ENCODE measurements around the gene DISP3. TPM values are rescaled to one million over a fixed set of nuclear protein-coding genes. Genes with fewer than 3 reads are reported as not detected.

Gene DISP3
- total RNA-seq, 2 donors from 2014 or later: 0.05 to 0.06 TPM

GRCh38 chr1:11500881-11501280 lies 21.9 kb downstream of the DISP3 start:
- intact Hi-C loops (cut with DNase I): no loop called here
- DNase-seq: no peak
- ATAC-seq: no peak

GRCh38 chr1:11501491-11501897 lies 22.5 kb downstream of the DISP3 start:
- DNase-seq (peak; percentile 59), ATAC-seq (peak in 1 of 2 donors; percentile 48)
- intact Hi-C loops (cut with DNase I): no loop called here

DNA sequence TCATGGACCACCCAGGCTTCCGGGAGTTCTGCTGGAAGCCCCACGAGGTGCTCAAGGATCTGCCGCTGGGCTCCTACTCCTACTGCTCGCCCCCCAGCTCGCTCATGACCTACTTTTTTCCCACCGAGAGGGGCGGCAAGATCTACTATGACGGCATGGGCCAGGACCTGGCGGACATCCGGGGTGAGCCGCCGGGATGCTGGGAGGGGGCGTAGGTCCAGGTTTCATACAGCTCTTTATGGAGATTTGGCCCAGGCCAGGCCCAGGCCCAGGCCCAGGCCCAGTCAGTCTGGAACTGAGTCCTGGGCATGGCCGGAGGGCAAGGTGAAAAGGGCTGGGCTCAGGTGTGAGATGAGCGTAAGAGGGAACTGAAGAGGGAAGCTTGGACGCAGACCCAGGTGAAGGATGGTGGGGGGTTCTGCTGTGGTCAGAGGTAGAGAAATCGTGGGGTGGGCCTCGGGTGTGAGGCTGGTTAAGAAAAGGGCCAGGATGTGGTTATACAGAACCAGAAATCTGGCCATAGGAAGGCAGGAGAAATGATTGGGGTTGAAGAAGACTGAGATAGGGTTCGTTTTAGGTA lies 23.0 kb downstream of the DISP3 start:
- intact Hi-C loops (cut with DNase I): no loop called here
- DNase-seq (no peak), ATAC-seq (no peak)

GRCh38 chr1:11502516-11502915 lies 23.6 kb downstream of the DISP3 start:
- intact Hi-C loops (cut with DNase I): no loop called here

DNA sequence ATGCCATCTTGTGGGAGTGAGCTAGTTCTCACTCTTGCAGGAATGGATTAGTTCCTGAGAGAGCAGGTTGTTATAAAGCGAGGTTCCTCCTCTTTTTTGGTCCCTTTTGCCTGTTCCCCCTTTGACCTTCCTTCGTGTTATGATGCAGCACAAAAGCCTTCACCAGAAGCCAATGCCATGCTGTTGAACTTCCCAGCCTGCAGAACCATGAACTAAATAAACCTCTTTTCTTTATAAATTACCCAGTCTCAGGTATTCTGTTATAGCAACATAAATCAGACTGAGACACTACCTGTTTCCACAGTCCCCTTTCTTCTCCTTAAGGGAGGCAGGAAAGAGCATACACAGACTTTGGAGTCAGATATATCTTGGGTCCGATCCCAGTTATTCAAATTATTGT lies 25.6 kb downstream of the DISP3 start:
- intact Hi-C loops (cut with DNase I): no loop called here
- DNase-seq (no peak), ATAC-seq (no peak)

More at GRCh38 chr1:11502516-11502915, 23.6 kb downstream of the DISP3 start:
- ATAC-seq: no peak
- DNase-seq: no peak

DNA sequence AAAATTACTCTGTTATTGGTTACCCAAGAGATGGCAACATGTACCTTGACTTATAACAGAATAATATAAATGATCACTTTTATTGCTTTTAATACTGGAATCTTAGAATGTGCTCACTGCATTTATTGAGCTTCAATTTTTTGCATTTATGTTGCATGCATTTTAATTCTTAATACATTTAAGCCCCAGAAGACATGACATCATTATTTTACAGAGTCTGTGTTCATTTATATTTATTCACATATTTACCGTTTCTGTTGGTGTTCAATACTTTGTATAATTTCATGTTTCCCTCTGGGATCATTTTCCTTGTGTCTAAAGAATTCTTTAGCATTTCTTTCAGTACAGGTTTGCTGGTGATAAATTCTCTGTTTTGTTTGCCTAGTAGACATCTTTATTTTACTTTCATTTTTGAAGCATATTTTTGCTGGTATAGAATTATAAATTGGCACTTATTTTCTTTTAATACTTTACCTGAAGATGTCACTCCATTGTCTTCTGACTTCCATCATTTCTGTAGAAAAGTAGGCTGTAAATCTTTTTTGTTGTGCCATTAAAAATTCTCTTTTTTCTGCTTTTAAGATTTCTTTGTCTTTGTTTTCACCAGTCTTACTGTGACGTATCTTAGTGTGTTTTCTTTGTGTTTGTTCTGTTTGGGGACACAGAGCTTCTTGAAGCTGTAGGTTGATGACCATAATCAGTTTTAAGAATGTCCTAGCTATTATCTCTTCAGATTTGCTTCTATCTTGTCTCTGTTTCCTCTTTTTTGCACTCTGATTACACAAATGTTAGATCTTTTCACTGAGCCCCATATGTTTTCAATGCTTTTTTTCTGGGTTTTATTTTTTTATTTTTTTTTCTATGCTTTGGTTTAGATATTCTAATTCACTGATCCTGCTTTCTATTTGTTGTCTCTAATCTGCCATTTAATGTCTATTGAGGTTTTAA lies 26.9 kb downstream of the DISP3 start:
- no peak for ATAC-seq
- no peak for DNase-seq
- intact Hi-C loops (cut with DNase I): no loop called here

- no peak for ATAC-seq
- intact Hi-C loops (cut with DNase I): no loop called here
- DNase-seq: no peak
Measured at GRCh38 chr1:11507309-11507708, 28.4 kb downstream of the DISP3 start.

DNA sequence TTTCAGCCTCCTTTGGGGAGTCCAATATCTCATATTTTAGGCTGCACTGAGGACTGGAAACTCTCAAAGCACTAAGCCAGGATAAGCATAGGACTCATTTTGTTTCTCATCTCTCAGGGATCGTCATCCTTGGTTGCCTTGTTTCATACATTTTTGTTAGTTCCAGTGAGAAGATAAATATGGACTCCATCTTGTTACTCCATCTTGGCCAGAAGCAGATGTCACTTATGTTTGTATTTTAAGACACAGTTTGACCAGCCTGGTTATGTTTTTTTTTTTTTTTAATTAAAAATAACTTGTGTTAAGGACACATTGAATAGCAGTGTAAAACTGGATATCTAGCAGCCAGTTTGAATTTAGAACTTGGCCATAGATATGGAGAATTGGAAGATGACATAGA lies 34.7 kb downstream of the DISP3 start:
- intact Hi-C loops (cut with DNase I): no loop called here
- DNase-seq: no peak
- ATAC-seq: no peak

DNA sequence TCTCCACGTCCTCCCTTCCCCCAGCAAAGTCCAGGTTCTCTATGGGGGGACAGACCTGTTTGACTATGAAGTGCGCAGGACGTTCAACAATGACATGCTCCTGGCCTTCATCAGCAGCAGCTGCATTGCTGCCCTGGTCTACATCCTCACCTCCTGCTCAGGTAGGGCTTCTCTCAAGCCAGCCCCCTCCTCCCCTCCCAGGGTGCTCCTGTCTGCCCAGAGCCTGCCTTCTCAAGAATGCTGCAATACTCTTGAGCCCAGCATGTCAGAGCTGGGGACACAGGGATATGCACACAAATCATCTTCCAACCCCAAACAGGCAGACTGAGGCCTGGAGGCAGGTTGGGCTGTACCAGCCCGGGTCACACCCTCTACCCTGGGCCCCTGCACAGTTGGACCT lies 35.4 kb downstream of the DISP3 start:
- intact Hi-C loops (cut with DNase I): no loop called here
- ATAC-seq (no peak), DNase-seq (no peak)

GRCh38 chr1:11515368-11516300 lies 36.7 kb downstream of the DISP3 start:
- DNase-seq (no peak), ATAC-seq (no peak)
- intact Hi-C loops (cut with DNase I): no loop called here

GRCh38 chr1:11516961-11517635 lies 38.1 kb downstream of the DISP3 start:
- intact Hi-C loops (cut with DNase I): no loop called here
- DNase-seq (no peak), ATAC-seq (no peak)

- intact Hi-C loops (cut with DNase I): no loop called here
- ATAC-seq (no peak), DNase-seq (no peak)
Measured at GRCh38 chr1:11518016-11518701, 39.2 kb downstream of the DISP3 start.

- intact Hi-C loops (cut with DNase I): no loop called here
- DNase-seq: no peak
- ATAC-seq: no peak
Measured at GRCh38 chr1:11518791-11519628, 40.1 kb downstream of the DISP3 start.

- intact Hi-C loops (cut with DNase I): no loop called here
- ATAC-seq (no peak), DNase-seq (no peak)
Measured at GRCh38 chr1:11519629-11520031, 40.7 kb downstream of the DISP3 start.

DNA sequence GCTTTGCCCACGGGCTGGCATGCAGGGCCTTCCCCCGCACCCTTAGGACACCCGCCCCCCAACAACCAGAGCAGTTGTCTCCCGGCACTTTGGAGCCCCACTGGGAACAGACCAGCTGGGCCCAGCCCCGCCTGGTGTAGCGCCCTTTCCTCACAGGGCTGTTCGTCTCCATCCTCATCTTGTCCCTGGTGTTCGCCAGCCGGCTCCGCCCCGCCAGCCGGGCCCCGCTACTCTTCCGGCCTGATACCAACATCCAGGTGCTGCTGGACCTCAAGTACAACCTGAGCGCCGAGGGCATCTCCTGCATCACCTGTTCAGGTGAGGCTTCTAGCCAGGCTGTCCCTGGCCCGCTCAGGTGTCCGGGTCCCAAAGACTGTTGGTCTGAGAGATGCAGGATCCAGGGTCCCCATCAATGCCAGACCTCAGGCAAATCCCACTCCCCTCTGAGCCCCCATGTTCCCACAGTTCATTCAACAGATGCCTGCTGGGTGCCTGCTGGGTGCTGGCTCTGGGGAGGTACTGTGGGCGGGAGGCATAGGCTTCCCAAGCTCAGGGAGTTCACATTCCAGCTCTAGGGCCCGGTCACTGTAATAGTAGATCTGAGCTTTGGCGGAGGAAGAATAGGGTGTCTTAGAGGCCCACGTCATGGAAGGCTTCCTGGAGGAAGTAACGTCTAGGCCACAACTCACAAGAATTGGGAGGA lies 41.7 kb downstream of the DISP3 start:
- DNase-seq (no peak), ATAC-seq (no peak)
- intact Hi-C loops (cut with DNase I): no loop called here

DNA sequence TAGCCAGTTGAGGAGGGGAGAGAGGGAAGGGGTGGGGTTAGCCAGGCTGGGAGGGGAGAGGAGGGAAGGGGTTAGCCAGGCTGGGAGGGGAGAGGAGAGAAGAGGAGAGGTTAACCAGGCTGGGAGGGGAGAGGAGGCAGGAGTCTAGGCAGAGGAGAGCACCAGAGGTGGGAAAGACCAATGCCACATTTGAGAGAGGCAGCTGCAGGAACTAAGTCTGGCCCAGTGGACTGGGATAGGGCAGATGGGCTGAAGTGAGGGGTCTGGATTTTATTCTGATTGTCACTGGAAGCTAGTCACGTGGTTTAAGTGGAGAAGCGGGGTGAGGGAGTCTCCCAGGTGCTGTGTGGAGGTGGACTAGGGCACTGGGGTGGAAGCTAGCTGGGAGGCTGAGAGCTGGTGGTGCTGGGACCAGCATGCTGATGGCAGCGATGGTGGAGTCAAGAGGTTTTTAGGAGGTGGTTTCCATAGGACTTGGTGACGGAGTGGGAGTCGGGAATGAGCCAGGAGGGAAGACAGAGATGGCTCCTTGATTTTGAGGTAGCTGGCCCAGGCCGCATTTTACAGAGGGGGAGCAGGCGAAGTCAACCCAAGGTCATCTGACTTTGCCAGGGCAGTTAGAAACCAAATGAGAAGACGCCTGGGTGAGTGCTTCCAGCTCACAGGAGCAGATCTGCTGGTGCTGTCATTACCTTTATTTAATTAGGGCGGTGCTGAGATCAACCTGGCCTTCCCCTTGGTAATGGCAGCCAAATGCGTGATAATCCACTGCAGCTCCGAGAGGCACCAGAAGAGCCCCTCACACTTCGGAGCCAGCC lies 42.8 kb downstream of the DISP3 start:
- intact Hi-C loops (cut with DNase I): no loop called here
- no peak for ATAC-seq
- no peak for DNase-seq
